Fibroblast of villous mesenchyme (primary cell): Measurements from ENCODE around the gene CRHR1. TPM values are rescaled to one million over a fixed set of nuclear protein-coding genes. Genes with fewer than 3 reads are reported as not detected.

Experiments used
- DNase-seq: peaks from one replicate; pipeline ENCODE4 v3.0.0-alpha.2; 2010; ENCODE audit warnings: low read depth
- H3K4me3 ChIP-seq: 2 replicates; pipeline ENCODE4 v1.5.1; 2011; ENCODE audit warnings: low read depth, mild to moderate bottlenecking, low read length
- CTCF ChIP-seq: IDR thresholded peaks from 2 replicates; pipeline ENCODE4 v1.5.1; 2012; ENCODE audit warnings: low read depth, mild to moderate bottlenecking, low read length; ENCODE audit not compliant: insufficient read depth
- total RNA-seq: library from RNA; depleted of rRNA; stranded (reverse); fragments of >200 nt; gene quantifications from 2 replicates; pipeline ENCODE4 v1.2.3, GENCODE V29; 2012

CRHR1 gene
- total RNA-seq, 1 donor, result not detected

DNA sequence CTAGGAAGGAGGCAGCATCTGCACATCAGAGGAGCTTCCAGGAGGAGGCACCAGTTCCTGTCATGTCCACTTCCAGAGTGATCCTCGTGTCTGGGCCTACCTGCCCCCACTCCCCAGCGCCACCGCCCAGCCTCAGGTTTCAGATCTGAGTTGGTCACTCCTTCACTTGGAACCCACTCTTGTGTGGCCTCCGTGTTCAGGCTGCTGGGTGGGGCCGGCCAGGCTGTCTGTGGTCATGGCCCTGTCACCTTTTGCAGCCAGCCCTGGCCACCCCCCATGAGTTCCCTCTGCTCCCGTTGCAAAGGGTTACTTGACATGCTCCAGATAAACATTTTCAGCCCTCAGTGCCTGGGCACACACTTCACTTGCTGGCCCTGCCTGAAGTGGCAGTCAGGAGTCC is 33.9 kb downstream of the CRHR1 start:
- no peak for TF ChIP-seq CTCF
- DNase-seq, result no peak
- no peak overlapping the region for H3K4me3 ChIP-seq

GRCh38 chr17:45818699-45819098 is 34.6 kb downstream of the CRHR1 start:
- H3K4me3 ChIP-seq, result no peak overlapping the region
- TF ChIP-seq CTCF, result no peak
- DNase-seq, result no peak

DNA sequence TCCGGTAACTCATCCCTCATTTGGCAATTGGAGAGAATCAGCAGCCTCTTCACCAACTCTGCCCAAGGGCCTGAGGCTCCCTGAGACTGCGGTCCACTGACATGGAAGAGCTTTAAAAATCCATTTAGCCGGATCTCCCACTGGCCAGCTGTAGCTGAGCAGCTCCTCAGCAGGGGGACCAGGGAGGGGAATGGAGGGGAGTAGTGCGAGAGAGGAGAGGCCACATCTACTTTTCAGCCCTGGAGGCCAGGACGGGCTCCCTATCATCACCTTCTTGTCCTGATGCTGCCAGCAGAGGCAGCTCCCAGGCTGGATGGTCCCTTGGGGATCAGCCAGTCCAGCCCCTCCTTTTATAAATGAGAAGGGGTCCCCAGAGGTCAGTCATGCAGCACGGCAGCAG is 35.5 kb downstream of the CRHR1 start:
- no peak for DNase-seq
- no peak overlapping the region for H3K4me3 ChIP-seq
- TF ChIP-seq CTCF, result no peak

DNA sequence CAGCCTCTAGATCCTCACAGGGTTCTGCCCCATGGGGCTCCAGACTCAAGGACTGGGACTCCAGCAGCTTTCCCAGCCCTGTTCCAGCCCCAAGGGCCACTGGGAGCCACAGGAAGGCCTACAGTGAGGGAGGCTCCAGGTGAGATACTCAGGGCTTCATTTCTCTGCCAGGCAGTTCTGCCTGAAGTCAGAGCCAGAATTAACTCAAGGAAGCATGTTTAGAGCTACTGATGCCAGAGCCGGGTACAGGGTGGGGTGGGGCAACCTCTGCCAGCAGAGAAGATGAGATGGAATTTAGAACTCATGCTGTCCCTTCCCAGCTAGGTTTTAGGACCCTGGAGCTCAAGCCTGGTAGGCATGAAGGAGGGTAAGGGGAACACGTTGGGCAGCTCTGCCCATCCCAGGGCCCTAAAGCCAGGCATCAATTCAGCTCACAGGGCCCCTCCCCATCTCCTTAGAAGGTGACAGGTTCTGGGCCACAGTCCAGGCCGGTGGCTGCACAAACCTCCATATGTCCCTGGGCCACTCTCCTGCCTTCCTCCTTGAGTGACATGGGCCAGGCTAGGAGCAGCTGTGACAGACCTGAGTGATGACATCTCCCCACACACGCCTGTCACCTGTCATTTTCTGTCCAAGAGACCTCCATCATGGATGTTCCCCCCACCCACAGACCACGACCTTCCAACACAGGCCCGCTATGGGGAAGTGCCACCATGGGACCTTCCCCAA is 36.1 kb downstream of the CRHR1 start:
- no peak for TF ChIP-seq CTCF
- DNase-seq, result no peak
- H3K4me3 ChIP-seq, result no peak overlapping the region

DNA sequence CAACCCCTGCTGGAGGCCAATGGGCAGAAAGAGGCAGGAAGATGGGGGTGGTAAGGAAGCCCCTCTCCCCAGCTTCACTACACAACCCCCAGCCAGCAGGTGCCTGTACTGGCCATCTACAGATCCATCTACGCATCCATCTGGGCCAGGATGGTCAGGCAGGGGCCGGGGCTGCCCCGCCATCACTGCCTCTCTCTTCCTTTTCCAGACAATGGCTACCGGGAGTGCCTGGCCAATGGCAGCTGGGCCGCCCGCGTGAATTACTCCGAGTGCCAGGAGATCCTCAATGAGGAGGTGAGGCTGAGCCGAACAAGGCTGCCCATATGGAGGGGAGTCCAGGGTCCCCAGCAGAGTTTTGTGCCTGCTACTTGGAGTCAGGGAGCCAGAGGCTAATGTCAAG is 37.0 kb downstream of the CRHR1 start:
- H3K4me3 ChIP-seq, result no peak overlapping the region
- no peak for DNase-seq
- TF ChIP-seq CTCF, result no peak

DNA sequence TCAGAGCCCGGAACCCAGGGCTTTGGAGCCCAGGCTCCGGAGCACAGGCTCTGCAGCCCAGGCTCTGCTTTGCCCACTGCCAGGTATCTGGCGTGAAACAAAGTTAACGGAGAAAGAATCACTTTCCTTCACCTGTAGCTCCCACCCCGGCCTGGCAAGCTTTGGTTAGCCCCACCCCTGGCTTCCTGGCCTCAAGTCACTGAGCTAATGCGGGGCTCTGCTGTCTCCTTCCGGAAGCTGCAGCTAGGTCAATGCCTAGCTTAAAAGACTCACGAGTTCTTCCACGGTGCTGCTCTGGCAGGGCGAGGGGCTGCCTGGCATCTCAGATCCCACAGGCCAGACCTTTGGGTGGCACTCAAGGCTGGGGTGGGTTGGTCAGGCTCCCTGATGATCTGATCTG is 39.5 kb downstream of the CRHR1 start:
- no peak for DNase-seq
- TF ChIP-seq CTCF, result no peak
- no peak overlapping the region for H3K4me3 ChIP-seq

GRCh38 chr17:45824475-45824874 is 40.4 kb downstream of the CRHR1 start:
- no peak for TF ChIP-seq CTCF
- DNase-seq, result no peak
- H3K4me3 ChIP-seq, result no peak overlapping the region
